MG63 (cell line): Measurements from ENCODE around the gene SH3BGRL3. TPM values are rescaled to one million over a fixed set of nuclear protein-coding genes. Genes with fewer than 3 reads are reported as not detected.
"Not testable (repeated sequence)": the region's sequence is repeated elsewhere in the genome, so short reads cannot be mapped to it uniquely, and the experiment has no call there.

Experiments
- DNase-seq: peaks from one replicate; pipeline ENCODE4 v3.0.0-alpha.2; 2020
- H3K27me3 ChIP-seq: fragments of 250-450 bp; sonication (Bioruptor Pico); 2 replicates; pipeline ENCODE4 v1.5.1; 2020; ENCODE audit warnings: mild to moderate bottlenecking, moderate library complexity
- H3K36me3 ChIP-seq: fragments of 250-450 bp; sonication (Bioruptor Pico); 2 replicates; pipeline ENCODE4 v1.5.1; 2020; ENCODE audit warnings: mild to moderate bottlenecking, moderate library complexity
- H3K4me3 ChIP-seq: fragments of 250-450 bp; sonication (Bioruptor Pico); 2 replicates; pipeline ENCODE4 v1.5.1; 2020; ENCODE audit warnings: mild to moderate bottlenecking, moderate library complexity
- H3K9me3 ChIP-seq: fragments of 250-450 bp; sonication (Bioruptor Pico); 2 replicates; pipeline ENCODE4 v1.5.1; 2020; ENCODE audit warnings: mild to moderate bottlenecking, moderate library complexity
- total RNA-seq: library from RNA; depleted of rRNA; stranded (reverse); fragments of >200 nt; shearing (Covaris generic); gene quantifications from 2 replicates; pipeline ENCODE4 v1.2.3, GENCODE V29; 2014; ENCODE audit warnings: low replicate concordance

Gene SH3BGRL3
- total RNA-seq, 1 experiment from 2014 or later, result 20.2 TPM

DNA sequence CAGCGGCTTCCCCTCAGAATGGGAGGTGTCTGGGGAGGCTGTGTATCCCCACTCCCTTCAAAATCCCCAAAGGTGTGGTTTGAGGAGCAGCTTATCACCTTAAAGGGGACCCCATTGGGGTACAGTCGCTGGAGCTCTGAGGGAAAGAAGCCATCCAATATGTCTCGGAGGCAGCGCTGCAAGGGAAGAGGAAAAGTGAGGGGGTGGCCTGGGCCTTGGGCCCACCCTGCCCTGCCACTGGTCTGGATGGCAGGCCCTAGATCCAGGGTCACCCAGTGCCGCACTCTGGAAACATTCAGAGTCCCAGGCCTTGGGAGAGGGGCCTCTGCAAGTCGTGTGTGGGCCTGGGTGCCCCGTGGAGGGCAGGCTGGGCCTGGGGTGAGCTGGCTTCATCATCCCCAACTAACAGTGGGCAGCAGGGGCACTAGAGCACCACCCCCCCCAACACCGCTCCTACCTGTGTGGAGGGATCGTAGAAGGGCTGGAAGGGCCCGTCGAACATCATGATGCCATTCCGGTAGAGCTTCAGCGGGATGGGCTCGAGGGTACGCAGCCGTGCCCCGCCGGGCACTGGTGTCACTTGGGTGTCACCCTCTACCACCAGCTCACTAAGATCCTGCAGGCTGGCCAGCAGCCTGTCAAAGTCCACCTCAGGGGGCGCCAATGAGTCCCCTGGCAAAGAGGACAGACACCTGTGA is 5.6 kb downstream of the SH3BGRL3 start:
- Histone ChIP-seq H3K4me3 (no peak overlapping the region), H3K27me3 (no peaks in the 10 kb centered on the region), H3K36me3 (peaks cover 16% of the 10 kb centered on the region), H3K9me3 (no peaks in the 10 kb centered on the region)
- DNase-seq, result no peak

DNA sequence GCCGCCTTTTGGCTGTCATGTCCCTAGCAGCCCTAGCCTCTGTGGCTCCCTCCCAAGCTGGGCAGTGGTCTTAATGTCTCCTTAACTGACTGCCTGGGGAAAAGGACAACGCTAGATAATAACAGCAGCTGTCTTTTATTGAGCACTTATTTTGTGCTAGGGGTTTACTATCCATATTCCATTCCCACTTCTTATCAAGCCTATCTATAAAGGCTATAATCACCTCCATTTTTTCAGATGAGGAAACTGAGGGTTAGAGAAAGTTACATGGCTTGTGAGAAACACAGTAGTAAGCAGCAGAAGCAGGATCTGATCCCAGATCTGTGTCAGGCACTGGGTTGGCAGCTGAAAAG is 6.2 kb downstream of the SH3BGRL3 start:
- DNase-seq, result no peak
- Histone ChIP-seq H3K9me3 (no peaks in the 10 kb centered on the region), H3K4me3 (no peak overlapping the region), H3K36me3 (peaks cover 13% of the 10 kb centered on the region), H3K27me3 (no peaks in the 10 kb centered on the region)

- no peak for DNase-seq
- Histone ChIP-seq H3K27me3 (no peaks in the 10 kb centered on the region), H3K9me3 (no peaks in the 10 kb centered on the region), H3K36me3 (peaks cover 3% of the 10 kb centered on the region; the same call in 1 of the 2 replicates), H3K4me3 (no peak overlapping the region)
Measured at GRCh38 chr1:26287033-26287711, 7.3 kb downstream of the SH3BGRL3 start.

DNA sequence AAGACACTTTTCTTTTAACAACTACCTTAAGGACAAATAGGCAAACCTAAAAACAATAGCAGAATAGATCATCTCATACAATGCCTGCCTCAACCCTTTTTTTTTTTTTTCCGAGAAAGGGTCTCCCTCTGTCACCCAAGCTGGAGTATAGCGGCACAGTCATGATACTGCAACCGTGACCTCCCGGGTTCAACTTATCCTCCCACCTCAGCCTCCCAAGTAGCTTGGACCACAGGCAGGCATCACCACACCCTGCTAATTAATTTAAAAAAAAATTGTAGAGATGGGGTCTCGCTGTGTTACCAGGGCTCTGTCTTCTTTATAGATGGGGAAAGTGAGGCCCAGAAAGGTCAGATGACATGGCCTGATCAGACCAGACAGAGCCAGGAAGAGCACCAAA is 7.9 kb downstream of the SH3BGRL3 start:
- Histone ChIP-seq H3K9me3 (no peaks in the 10 kb centered on the region), H3K4me3 (no peak overlapping the region)
- no peak for DNase-seq

GRCh38 chr1:26288311-26288941 is 8.5 kb downstream of the SH3BGRL3 start:
- no peak for DNase-seq
- Histone ChIP-seq H3K9me3 (no peaks in the 10 kb centered on the region), H3K27me3 (no peaks in the 10 kb centered on the region), H3K4me3 (no peak overlapping the region), H3K36me3 (no peaks in the 10 kb centered on the region; the same call in 1 of the 2 replicates)

More for the DNA sequence above, 7.9 kb downstream of the SH3BGRL3 start:
- Histone ChIP-seq H3K36me3 (peaks cover under 1% of the 10 kb centered on the region; the same call in 1 of the 2 replicates), H3K27me3 (no peaks in the 10 kb centered on the region)

GRCh38 chr1:26289158-26290059 is 9.5 kb downstream of the SH3BGRL3 start:
- Histone ChIP-seq H3K4me3 (no peak overlapping the region), H3K36me3 (no peaks in the 10 kb centered on the region; the same call in 1 of the 2 replicates), H3K9me3 (no peaks in the 10 kb centered on the region), H3K27me3 (no peaks in the 10 kb centered on the region)
- DNase-seq, result no peak

GRCh38 chr1:26290122-26290881 is 10.4 kb downstream of the SH3BGRL3 start:
- DNase-seq, result no peak
- Histone ChIP-seq H3K27me3 (no peaks in the 10 kb centered on the region), H3K36me3 (no peaks in the 10 kb centered on the region), H3K9me3 (no peaks in the 10 kb centered on the region), H3K4me3 (no peak overlapping the region)

DNA sequence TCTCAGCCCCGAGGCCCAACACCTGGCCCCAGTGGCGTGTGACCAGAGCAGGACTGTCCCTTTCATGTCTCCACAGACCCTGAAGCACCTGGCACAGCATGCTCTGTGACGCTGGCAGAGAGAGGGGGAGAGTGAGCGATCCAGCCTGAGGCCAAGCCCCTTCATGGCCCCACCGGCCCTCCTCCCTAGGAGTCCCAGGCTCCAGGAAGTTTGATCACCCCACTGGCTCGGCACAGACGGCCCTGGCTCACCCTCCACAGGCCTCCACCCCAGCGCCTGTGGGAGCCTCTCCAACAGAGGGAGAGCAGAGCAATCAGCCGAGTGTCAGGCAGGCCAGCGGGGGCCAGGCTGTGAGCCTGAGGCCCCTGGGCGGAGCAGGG is 11.0 kb downstream of the SH3BGRL3 start:
- Histone ChIP-seq H3K9me3 (no peaks in the 10 kb centered on the region), H3K36me3 (no peaks in the 10 kb centered on the region), H3K4me3 (no peak overlapping the region), H3K27me3 (no peaks in the 10 kb centered on the region)
- no peak for DNase-seq

DNA sequence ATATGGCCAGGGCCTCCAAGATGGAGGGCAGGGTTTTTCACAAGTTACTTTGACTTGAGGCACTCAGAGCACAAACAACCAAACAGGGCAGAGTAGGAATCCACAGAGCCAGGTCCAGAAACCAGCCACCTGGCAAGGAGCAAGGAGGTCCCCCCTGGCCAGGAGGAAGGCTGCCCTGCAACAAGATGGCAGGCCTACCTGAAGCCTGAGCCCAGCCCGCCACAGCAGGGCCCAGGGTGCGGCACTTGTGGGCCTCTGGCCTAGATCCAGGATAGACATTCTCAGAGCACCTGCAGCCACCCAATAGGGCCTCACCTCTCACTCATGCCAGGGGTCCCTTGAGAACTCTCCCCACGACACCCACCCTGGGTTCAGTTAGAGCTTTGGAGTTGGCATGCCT is 11.5 kb downstream of the SH3BGRL3 start:
- no peak for DNase-seq
- Histone ChIP-seq H3K4me3 (no peak overlapping the region), H3K36me3 (no peaks in the 10 kb centered on the region), H3K9me3 (no peaks in the 10 kb centered on the region), H3K27me3 (no peaks in the 10 kb centered on the region)

GRCh38 chr1:26291939-26292338 is 12.1 kb downstream of the SH3BGRL3 start:
- Histone ChIP-seq H3K9me3 (no peaks in the 10 kb centered on the region), H3K27me3 (no peaks in the 10 kb centered on the region), H3K36me3 (no peaks in the 10 kb centered on the region), H3K4me3 (no peak overlapping the region)
- no peak for DNase-seq

DNA sequence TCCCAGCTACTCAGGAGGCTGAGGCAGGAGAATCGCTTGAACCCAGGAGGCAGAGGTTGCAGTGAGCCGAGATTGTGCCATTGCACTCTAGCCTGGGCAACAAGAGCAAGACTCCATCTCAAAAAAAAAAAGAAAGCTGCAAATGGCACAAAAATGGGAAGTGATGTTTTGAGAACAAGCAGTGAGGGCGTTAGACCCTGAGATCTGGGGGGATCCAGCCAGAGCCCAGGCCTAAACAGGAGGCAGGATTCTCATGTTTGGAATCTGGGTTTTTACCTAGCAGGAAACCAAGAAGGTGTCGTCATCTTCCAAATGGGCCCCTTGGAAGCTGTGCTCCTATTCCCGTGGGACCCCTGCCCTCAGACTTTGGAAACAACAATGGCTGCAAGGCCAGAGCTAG is 12.8 kb downstream of the SH3BGRL3 start:
- not testable (repeated sequence) for H3K9me3 ChIP-seq, H3K4me3 ChIP-seq, DNase-seq, H3K27me3 ChIP-seq, H3K36me3 ChIP-seq

DNA sequence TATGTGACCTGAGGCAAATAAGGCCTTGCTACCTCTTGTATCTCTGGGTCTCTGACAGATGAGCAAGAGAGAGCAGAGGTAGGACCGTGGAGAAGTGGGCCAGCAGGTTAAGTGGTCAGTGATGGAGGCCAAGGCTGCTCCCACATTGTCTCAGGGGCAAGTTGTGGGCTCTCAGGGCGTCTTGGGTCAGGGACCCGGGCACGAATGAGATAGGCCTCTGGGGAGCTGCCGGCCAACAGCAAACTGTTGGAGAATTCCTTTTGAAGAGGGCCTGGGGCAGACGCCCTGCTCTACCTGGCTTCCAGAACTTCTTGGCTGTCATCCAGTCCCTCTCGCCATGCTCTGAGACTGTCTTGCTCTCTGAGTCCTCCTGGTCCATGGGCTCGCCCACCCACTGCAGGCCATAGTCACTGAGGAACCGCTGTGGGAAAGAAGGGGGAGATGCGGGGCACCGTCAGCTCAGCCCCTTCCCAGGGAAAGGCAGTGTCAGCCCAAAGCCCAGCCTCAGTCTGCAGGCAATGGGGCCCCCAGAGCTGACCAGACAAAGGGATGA is 14.1 kb downstream of the SH3BGRL3 start:
- no peaks in the 10 kb centered on the region for H3K36me3 ChIP-seq
- no peaks in the 10 kb centered on the region for H3K9me3 ChIP-seq
- H3K27me3 ChIP-seq, result no peaks in the 10 kb centered on the region
- DNase-seq, result no peak
- H3K4me3 ChIP-seq, result no peak overlapping the region

- no peak for DNase-seq
- Histone ChIP-seq H3K4me3 (no peak overlapping the region), H3K36me3 (no peaks in the 10 kb centered on the region), H3K9me3 (no peaks in the 10 kb centered on the region), H3K27me3 (no peaks in the 10 kb centered on the region)
Measured at GRCh38 chr1:26295194-26296138, 15.6 kb downstream of the SH3BGRL3 start.

- DNase-seq, result no peak
- Histone ChIP-seq H3K27me3 (no peaks in the 10 kb centered on the region), H3K4me3 (no peak overlapping the region), H3K9me3 (no peaks in the 10 kb centered on the region), H3K36me3 (no peaks in the 10 kb centered on the region)
Measured at GRCh38 chr1:26296340-26297056, 16.6 kb downstream of the SH3BGRL3 start.
